IPS DF 4.7 (cell line): ENCODE measurements around the gene REXO1.

Source experiments
- DNase-seq: peaks from one replicate; pipeline ENCODE4 v3.0.0-alpha.2; 2013; ENCODE audit warnings: low spot score; ENCODE audit errors: extremely low read depth

REXO1 gene

DNA sequence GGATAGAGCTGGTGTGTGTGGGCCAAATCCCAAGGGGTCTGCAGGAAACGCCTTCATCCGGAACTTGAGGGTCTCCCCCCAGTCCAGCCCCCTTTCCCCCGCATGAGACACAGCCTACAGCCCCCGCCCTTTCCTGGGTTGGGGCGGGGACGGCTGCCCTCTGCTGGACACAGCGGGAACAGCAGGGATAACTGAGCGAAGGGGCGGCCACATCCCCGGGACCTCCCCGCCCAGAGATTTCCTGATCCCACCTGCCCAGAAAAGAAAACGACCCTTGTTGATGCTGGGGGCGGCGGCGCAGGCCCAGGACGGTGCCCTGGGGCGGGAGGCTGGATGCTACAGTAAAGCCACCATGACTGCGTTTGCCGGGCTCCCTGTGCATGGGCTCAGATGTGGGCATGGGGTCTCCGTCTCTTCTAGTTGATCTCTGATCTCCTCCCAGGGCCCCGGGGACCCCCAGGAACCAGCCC, 80.8 kb downstream of the REXO1 start:
- no peak for DNase-seq

DNA sequence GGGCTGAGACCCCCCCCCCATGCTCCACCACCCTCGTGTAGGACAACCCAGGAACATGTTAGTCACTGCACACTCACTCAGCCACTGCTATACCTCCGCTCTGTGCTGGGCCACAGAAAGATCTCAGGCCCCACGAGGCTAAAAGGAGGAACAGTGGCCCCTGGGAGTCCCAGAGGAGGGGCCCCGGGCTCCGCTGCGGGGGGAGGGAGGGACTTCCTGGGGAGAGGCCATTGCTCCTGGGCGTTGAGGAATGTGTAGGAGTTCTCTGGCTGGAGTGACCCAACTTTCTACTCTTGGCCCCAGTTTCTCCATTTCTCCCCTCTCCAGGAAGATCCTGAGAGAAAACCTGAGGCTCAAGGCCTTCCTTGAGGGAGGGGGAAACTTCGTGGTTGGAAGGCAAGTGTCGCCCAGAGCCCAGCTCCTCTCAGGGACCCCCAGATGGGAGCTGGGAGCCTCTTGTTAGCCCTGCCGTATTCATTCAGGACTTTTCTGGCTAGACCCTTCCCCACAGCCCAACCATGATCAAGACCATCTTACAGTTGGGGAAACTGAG, 81.4 kb downstream of the REXO1 start:
- no peak for DNase-seq

DNA sequence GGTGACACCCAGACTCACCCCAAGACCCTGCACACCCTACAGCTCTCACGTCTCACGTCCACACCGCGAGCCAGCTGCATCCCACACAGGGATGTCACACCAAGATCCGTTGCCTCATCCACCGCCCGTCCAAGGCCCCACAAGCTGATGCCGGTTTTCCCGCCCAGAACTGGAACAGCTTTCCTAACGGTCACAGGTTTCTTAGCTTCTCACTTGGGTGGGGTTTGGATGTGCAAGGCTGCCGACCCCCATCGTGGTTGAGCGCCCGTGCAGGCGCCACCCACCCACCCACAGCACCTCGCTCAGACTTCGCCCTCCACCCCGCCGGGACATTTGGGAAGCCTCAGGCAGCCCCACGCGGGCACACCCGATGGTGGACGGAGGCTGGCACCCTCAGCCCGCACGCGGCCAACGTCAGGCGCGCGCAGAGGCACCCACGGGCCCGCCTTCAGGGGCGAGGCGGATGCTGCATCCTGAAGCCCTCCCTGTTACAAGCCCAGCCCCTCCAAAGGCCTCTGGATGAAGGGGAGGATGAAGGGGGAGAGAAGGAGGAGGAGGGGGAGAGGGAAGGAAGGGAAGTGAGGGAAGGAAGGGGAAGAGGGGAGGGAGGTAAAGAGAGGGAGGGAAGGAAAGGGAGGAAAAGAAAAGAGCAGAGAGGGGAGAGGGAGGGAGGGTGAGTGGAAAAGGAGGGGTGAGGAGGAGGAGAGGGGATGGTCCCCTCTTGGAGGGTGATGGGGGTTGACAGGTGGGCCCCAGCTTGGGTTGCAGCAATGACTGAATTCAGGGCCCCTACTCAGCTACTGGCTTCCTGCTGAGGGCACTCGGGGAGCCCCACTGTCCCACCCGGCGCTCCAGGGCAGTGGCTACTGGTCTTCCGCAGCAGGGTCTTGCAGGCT, 82.1 kb downstream of the REXO1 start:
- DNase-seq: no peak
